GM12892 (cell line): ENCODE results near the gene PAX2.

Experiments used
- POLR2A ChIP-seq: IDR thresholded peaks from 2 replicates; pipeline ENCODE4 v1.6.1; 2011; ENCODE audit warnings: low read depth, low read length, control low read depth
- TAF1 ChIP-seq: IDR thresholded peaks from 2 replicates; pipeline ENCODE4 v1.6.1; 2011; ENCODE audit warnings: low read depth, mild to moderate bottlenecking, control low read depth, low read length, borderline replicate concordance

- TF ChIP-seq POLR2A, result no peak
- no peak for TF ChIP-seq TAF1
Measured at GRCh38 chr10:100745882-100746783, 751 bp downstream of the PAX2 start.
